HG03097 (cell line): Measurements from ENCODE around the gene SMIM14.
"Not testable (repeated sequence)": the region's sequence is repeated elsewhere in the genome, so short reads cannot be mapped to it uniquely, and the experiment has no call there.

Experiments used
- ATAC-seq: cut with Tn5 transposase; IDR thresholded peaks from one replicate; pipeline ENCODE4 v1.9.1; 2021; ENCODE audit not compliant: unreplicated experiment, low FRiP score

SMIM14 gene

GRCh38 chr4:39609454-39609931, 29.2 kb downstream of the SMIM14 start:
- peak; percentile 84 for ATAC-seq

GRCh38 chr4:39608451-39608850, 30.2 kb downstream of the SMIM14 start:
- no peak for ATAC-seq

DNA sequence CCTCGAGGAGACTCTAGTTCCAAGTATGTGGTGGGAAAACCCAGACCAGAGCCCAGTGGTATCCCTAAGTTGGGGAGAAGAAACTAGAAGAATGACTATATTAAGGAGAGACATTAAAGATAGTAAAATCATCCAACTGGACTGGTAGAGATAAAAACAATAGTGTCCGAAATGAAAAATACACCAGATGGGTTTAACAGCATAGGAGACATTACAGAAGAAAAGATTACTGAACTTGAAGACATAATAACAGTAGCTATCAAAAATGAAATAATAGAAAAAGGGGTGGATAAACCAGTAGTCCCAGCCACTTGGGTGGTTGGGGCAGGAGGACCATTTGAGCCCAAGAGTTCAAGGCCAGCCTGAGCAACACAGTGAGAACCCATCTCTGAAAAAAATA, 31.9 kb downstream of the SMIM14 start:
- no peak for ATAC-seq

DNA sequence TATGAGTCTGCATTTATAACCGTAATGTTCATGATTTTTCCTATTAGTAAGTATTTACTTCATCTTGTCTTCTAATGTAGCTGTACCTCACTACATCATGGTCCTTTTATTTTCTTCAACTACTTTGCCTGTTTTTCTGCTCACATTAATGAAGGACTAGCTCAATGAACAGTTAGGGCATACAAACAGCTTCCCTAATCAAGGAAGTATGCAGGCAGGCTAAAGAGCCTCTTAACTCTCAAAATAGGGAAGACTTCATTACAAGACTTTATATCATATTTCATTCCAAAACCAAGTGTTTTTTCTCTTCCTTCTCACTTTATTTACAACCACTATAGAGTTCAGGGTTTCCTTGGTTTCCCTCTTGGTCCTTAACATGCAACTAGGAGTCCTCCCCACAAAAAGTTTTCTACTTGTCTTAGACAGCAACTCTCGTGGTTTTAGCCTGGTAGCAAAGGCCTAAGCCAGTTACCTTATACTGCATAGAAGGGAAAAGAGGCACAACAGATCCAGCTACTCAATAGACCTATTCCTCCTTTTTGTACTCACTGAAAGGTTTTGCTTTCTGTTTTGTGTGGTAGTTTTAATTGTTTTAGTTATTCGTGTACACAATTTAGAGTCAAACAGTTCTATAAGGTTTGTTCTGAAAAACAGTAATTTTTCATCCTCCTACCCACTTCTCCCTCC, 40.8 kb downstream of the SMIM14 start:
- ATAC-seq = no peak

GRCh38 chr4:39596971-39597370, 41.7 kb downstream of the SMIM14 start:
- ATAC-seq = no peak

GRCh38 chr4:39591290-39591689, 47.4 kb downstream of the SMIM14 start:
- no peak for ATAC-seq

DNA sequence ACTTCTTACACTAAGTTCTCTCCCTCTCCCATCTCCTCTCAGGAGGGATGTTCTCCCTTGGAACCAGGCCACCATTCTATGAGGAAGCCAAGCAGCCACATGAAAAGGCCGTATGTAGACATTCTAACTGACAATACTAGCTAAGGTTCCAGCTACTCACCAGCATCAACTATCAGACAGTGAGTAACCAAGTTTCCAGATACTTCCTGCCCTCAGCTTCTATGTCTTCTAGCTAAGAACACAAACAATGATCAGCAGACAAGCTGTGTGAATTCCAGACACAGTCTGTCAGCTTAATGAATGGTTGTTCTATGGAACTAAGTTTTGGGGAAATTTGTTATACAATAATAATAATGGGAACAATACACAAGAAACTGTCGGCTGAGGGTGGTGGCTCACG, 50.8 kb downstream of the SMIM14 start:
- ATAC-seq = no peak

DNA sequence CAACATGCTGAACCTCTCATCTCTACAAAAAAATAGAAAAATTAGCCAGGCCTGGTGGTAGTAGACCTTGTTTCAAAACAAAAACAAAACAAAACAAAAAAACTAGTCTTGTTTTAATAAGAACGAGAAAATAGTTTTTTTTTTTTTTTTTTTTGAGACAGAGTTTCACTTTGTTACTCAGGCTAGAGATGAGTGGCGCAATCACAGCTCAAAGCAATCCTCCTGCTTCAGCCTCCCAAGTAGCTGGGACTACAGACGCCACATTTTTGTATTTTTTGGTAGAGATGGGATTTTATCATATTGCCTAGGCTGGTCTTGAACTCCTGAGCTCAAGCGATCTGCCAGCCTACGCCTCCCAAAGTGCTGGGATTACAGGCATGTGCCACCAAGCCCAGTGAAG, 63.7 kb downstream of the SMIM14 start:
- no peak for ATAC-seq

DNA sequence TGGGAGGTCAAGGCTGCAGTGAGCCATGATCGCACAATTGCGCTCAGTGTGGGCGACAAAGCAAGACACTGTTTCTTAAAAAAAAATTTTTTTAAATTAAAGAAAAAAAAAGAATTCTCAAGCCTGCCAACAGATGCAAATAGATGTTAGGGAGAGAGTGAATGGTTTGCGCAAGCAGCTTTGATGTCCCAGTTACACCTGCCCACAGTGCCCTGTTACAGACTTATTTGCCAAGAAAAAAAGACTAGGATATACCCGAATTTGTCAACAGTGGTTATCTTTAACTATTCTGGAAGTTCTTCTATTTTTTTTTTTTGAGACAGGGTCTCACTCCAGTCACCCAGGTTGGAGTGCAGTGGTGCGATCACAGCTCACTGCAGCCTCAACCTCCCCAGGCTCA, 67.2 kb downstream of the SMIM14 start:
- ATAC-seq = no peak

DNA sequence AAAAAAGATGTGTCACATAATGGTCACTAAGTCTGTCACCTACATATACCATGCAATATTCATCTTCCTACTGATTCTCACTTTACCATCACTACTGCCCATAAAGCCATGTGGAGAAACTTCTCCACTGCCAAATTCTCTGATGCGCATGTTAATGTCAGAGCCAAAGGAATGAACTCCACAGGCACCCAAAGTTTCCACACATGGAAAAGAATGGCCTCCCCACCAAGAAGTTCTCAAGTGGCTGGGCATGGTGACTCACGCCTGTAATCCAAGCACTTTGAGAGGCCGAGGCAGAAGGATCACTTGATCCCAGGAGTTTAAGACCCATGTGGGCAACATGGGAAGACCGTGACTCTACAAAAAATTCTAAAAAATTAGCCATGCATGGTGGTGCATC, 67.6 kb downstream of the SMIM14 start:
- no peak for ATAC-seq

GRCh38 chr4:39569209-39569608, 69.5 kb downstream of the SMIM14 start:
- no peak for ATAC-seq

GRCh38 chr4:39568805-39569204, 69.9 kb downstream of the SMIM14 start:
- no peak for ATAC-seq

- no peak for ATAC-seq
Measured at GRCh38 chr4:39565878-39566600, 72.6 kb downstream of the SMIM14 start.

DNA sequence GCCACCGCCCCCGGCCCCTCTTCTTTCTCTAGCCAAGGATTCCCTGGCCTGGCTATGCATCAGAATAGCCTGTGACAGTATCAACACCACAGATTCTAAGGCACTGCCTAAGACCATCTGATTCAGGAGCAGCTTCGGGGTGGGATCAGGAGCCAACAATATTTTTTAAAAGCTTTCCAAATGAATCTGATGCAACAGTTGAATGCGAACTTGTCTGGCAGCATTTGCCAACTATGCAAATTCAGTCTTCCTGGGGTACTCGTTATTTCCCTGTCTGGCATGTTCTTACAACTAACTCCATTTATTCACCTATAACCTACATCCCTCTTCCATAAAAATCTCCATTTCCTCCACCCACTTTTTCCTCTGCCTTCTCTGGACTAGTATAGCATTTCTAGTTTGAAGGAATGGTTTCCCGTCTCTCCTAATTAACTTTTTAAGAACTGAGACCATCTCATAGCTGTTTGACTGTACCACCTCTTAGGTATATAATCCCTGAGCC, 75.3 kb downstream of the SMIM14 start:
- ATAC-seq = no peak

GRCh38 chr4:39562792-39563191, 75.9 kb downstream of the SMIM14 start:
- ATAC-seq = no peak

- ATAC-seq = no peak
Measured at GRCh38 chr4:39559626-39560025, 79.0 kb downstream of the SMIM14 start.

DNA sequence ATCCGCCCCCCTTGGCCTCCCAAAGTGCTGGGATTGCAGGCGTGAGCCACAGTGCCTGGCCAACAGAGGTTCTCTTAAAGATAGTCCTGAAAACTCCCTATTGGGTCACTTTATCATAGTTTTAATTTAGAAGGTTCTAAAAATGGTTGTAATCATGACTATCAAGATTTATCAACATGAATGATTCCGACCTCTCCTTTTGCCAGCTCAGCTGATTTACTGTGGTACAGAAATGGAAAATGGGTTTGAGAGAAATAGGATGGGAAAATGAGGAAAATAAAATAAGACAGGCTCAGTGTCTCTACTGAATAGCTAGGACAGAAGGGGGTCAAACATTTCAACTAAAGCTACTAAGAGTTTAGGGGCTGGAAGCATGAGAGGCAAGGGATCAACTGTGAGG, 83.2 kb downstream of the SMIM14 start:
- no peak for ATAC-seq

- ATAC-seq = no peak
Measured at GRCh38 chr4:39548425-39549067, 90.1 kb downstream of the SMIM14 start.

DNA sequence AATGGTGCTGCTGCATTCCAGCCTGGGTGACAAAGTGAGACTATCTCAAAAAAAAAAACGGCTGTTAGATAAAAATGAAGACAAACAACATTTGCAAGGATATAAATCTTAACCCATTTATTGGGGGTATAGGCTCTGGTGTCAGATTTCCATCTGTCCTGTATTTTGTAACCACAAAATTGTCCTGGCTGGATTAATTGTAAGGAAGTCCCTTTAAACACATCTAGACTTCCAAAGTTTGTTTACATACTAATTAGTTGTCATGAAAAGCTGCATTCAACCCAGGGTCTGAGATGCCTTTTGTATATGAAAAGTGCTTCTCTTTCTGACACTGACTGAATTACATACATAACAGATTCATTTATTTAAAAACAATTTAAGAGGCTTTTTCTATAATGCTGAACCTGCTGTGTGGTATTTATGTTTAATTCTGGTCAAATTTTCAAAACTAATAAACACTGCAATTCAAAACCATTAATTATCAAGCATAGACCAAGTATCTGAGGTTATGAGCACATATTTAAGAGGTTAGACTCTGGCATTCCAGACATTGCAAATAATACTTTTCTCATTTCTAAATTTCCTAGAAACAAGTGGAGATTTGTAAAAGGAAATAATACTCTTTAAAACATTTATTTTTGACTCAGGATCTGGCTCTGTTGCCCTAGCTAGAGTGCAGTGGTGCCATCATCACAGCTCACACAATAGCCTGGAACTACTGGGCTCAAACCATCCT, 93.9 kb downstream of the SMIM14 start:
- ATAC-seq = no peak

GRCh38 chr4:39544080-39544479, 94.6 kb downstream of the SMIM14 start:
- not testable (repeated sequence) for ATAC-seq

DNA sequence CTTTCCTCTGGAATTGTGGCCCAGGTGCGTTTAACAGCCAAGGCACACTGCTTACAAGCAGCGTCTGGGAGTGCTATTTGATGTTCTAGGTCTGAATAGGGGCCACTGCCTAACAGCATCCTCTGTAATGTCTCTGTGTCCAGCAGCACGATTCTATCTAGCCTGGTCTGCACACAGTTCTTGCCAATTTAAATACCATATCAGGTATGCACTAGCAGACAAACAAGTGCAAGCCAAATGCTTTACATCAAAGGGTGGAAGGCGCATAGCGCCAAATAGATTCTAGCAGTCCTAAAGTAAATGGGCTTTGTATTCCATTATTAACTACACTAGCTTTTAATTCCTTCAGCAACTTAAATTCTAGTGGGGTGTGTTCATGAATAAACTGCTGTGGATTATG, 95.6 kb downstream of the SMIM14 start:
- no peak for ATAC-seq
